SH-SY5Y (cell line): ENCODE data around the gene ETS2.

Source experiments
- GATA2 ChIP-seq: IDR thresholded peaks from 2 replicates; pipeline ENCODE4 v1.6.1; 2011; ENCODE audit warnings: mild to moderate bottlenecking, low read depth, low read length
- GATA3 ChIP-seq: IDR thresholded peaks from 2 replicates; pipeline ENCODE4 v1.6.1; 2011; ENCODE audit warnings: low read depth, mild to moderate bottlenecking, low read length, moderate library complexity

GRCh38 chr21:38837806-38838461, 32.2 kb downstream of the ETS2 start:
- TF ChIP-seq GATA2 (no peak), GATA3 (no peak)
